Retinal pigment epithelial cell (primary cell): ENCODE measurements around the gene TPM1.

Source experiments
- DNase-seq: peaks from one replicate; pipeline ENCODE4 v3.0.0-alpha.2; 2010; ENCODE audit warnings: low read depth
- H3K4me3 ChIP-seq: 2 replicates; pipeline ENCODE4 v1.5.1; 2011; ENCODE audit warnings: mild to moderate bottlenecking, low read length, control low read depth, moderate library complexity
- TF ChIP-seq, protein P1 (sequence below): conservative IDR thresholded peaks from 2 replicates; pipeline ENCODE4 v1.5.1; 2011; ENCODE audit warnings: low read depth, low read length, control low read depth, inconsistent platforms

TPM1 gene

GRCh38 chr15:63109920-63110319 lies 67.4 kb downstream of the TPM1 start:
- no peak for DNase-seq
- no peak overlapping the region for H3K4me3 ChIP-seq
- TF ChIP-seq, protein P1, sequence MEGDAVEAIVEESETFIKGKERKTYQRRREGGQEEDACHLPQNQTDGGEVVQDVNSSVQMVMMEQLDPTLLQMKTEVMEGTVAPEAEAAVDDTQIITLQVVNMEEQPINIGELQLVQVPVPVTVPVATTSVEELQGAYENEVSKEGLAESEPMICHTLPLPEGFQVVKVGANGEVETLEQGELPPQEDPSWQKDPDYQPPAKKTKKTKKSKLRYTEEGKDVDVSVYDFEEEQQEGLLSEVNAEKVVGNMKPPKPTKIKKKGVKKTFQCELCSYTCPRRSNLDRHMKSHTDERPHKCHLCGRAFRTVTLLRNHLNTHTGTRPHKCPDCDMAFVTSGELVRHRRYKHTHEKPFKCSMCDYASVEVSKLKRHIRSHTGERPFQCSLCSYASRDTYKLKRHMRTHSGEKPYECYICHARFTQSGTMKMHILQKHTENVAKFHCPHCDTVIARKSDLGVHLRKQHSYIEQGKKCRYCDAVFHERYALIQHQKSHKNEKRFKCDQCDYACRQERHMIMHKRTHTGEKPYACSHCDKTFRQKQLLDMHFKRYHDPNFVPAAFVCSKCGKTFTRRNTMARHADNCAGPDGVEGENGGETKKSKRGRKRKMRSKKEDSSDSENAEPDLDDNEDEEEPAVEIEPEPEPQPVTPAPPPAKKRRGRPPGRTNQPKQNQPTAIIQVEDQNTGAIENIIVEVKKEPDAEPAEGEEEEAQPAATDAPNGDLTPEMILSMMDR = no peak

GRCh38 chr15:63110428-63111026 lies 68.0 kb downstream of the TPM1 start:
- DNase-seq = no peak
- TF ChIP-seq, protein P1 = no peak
- no peak overlapping the region for H3K4me3 ChIP-seq

GRCh38 chr15:63111481-63111880 lies 68.9 kb downstream of the TPM1 start:
- TF ChIP-seq, protein P1 = no peak
- H3K4me3 ChIP-seq = no peak overlapping the region
- no peak for DNase-seq

DNA sequence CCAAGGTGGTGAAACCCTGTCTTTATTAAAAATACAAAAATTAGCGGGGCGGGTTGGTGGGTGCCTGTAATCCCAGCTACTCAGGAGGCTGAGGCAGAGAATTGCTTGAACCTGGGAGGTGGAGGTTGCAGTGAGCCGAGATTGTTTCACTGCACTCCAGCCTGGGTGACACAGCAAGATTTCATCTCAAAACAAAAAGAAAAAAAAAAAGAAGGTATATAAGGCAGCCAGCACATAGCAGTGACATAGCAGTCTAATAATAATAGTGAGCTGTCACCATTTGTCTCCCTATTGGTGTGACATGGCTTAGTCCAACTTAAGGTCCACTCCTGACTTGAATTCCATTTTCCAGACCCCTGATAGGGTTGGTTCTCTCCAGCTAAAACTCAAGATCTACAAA lies 70.3 kb downstream of the TPM1 start:
- no peak overlapping the region for H3K4me3 ChIP-seq
- no peak for DNase-seq
- TF ChIP-seq, protein P1 = no peak

DNA sequence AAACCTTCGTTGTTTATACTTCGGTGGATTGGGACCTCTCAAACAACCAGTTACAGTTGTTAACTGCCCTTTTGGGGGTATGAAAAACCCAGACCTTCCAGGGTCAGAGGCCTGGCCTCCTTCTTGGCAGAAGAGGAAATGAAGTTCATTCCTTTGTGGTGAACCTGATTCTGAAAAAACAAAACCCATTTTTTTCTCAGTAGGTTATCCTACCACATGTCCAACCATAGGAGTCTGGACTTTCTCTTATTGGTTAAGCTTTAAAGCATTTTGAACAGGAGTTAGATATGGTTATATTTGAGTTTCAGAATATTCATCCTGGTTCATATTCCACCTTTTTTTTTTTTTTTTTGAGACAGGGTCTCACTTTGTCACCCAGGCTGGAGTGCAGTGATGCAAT lies 71.9 kb downstream of the TPM1 start:
- no peak overlapping the region for H3K4me3 ChIP-seq
- no peak for DNase-seq
- TF ChIP-seq, protein P1 = no peak
